ENCODE results near the gene PABPN1L. TPM values are rescaled to one million over a fixed set of nuclear protein-coding genes. Genes with fewer than 3 reads are reported as not detected.

Gene PABPN1L
- total and polyA plus RNA-seq, 10 donors, result 0.26 to 1.3 (median 0.70) TPM; not detected in 4

DNA sequence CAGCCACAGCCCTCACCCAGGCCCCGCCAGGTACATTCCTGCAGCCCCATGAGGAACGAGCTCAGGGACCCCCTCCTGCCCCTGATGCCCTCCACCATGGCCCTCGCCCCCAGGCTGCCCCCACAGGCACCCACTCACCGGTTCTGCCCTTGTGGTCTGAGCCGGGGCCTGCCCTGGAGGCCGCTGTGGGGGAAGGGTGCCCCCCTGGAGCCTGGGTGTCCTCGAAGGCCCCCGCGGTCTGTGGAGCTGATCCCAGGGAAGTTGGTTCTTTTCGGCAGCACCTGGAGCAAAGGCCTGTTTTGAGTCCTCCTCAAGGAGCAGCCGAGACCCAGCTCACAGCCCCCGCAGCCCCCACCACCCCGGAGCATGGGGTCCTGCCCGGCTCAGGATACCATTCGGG is 2.4 kb downstream of the PABPN1L start:
- H3K4me3 ChIP-seq, result no peak overlapping the region
- no peak overlapping the region for H3K27ac ChIP-seq
- peaks cover 0 to 47% (median 41%) of the 10 kb centered on the region in 6 donors for H3K36me3 ChIP-seq
- peaks cover under 1 to 19% (median 14%) of the 10 kb centered on the region in 6 donors for H3K4me1 ChIP-seq
- no peak for DNase-seq
- H3K9me3 ChIP-seq, result no peaks in the 10 kb centered on the region
- peaks cover 0 to 11% (median 0%) of the 10 kb centered on the region in 7 donors for H3K27me3 ChIP-seq (replicated peaks in 1 of 7)
- intact Hi-C loops (cut with DNase I; ENCODE audit: low total_unique reads), result no loop called here
- TF ChIP-seq POLR2A (IDR thresholded peaks at IDR 0.05) (no peak), CTCF (IDR thresholded peaks at IDR 0.05 in 8 of 11, conservative IDR thresholded peaks at IDR 0.05 in 3 of 11) (no peak), POLR2AphosphoS5 (IDR thresholded peaks at IDR 0.05) (no peak)
- 85 to 94% (median 88%) methylated on average over 8 to 15 of the region's 15 CpGs; no CpG with 5 or more reads in 1 of the 5 donors for WGBS, 5 donors

DNA sequence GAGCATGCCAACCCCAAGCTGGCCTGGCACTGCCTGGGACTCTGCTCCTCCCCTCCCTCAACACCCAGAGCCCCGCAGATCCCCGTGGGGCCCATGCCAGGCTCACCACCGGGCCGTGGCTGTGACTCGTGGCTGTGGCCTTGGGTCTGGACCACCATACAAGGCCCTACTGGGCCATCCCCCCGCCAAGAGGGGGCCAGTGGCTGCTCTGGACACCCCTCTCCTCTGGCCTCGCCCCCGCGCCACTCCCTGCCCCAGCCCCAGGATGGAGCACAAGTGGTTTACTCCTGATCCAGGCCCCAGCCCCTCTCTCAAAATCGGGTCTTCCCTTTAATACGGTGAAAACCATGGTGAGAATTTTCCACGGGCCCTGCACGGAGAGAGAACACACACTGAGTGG is 3.0 kb downstream of the PABPN1L start:
- DNase-seq, result no peak
- no peak overlapping the region for H3K27ac ChIP-seq
- peaks cover 7 to 26% (median 21%) of the 10 kb centered on the region in 6 donors for H3K4me1 ChIP-seq
- no peaks in the 10 kb centered on the region for H3K9me3 ChIP-seq
- peaks cover 0 to 9% (median 0%) of the 10 kb centered on the region in 7 donors for H3K27me3 ChIP-seq (replicated peaks in 1 of 7)
- intact Hi-C loops (cut with DNase I; ENCODE audit: low total_unique reads), result no loop called here
- H3K4me3 ChIP-seq, result no peak overlapping the region
- H3K36me3 ChIP-seq, result peaks cover 0 to 54% (median 42%) of the 10 kb centered on the region in 6 donors
- WGBS, 5 donors, result 84 to 96% (median 88%) methylated on average over 12 to 13 of the region's 13 CpGs
- TF ChIP-seq POLR2AphosphoS5 (IDR thresholded peaks at IDR 0.05), result no peak
- no peak for TF ChIP-seq POLR2A (IDR thresholded peaks at IDR 0.05)
- no peak for TF ChIP-seq CTCF (IDR thresholded peaks at IDR 0.05 in 8 of 11, conservative IDR thresholded peaks at IDR 0.05 in 3 of 11)

DNA sequence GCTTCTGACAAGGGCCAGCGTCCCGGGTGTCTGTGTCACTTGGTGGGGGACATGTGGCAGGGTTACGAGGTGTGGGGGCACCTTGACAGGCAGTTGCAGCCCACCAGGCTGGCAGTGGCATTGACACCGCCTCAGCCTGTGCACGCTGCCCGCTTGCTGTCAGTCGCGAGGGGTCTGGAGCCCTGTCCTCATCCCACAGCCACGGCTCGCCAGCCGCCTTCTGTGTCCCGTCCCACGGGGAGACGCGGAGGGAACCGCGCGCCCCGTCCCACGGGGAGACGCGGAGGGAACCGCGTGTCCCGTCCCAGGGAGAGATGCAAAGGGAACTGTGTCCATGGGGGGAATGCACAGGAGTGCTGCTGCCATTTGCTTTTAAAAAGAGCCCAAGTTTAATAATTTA is 3.5 kb downstream of the PABPN1L start:
- Histone ChIP-seq H3K27ac (no peak overlapping the region), H3K9me3 (no peaks in the 10 kb centered on the region), H3K27me3 (replicated peaks in 1 of 7) (peaks cover 0 to 9% (median 0%) of the 10 kb centered on the region in 7 donors), H3K4me3 (no peak overlapping the region), H3K36me3 (peaks cover 0 to 56% (median 42%) of the 10 kb centered on the region in 6 donors), H3K4me1 (peaks cover 11 to 31% (median 25%) of the 10 kb centered on the region in 6 donors)
- 90 to 95% (median 91%) methylated on average over 16 to 25 of the region's 25 CpGs for WGBS, 5 donors
- intact Hi-C loops (cut with DNase I; ENCODE audit: low total_unique reads), result no loop called here
- TF ChIP-seq POLR2A (IDR thresholded peaks at IDR 0.05), result no peak
- peak in 1 of 3 donors; percentile 51 for TF ChIP-seq POLR2AphosphoS5 (IDR thresholded peaks at IDR 0.05)
- no peak for TF ChIP-seq CTCF (IDR thresholded peaks at IDR 0.05 in 8 of 11, conservative IDR thresholded peaks at IDR 0.05 in 3 of 11)
- no peak for DNase-seq

- Histone ChIP-seq H3K4me1 (peaks cover 14 to 39% (median 32%) of the 10 kb centered on the region in 6 donors), H3K9me3 (no peaks in the 10 kb centered on the region), H3K36me3 (peaks cover 0 to 56% (median 42%) of the 10 kb centered on the region in 6 donors), H3K27me3 (replicated peaks in 1 of 7) (no peaks in the 10 kb centered on the region), H3K27ac (no peak overlapping the region), H3K4me3 (no peak overlapping the region)
- TF ChIP-seq POLR2AphosphoS5 (IDR thresholded peaks at IDR 0.05) (peak in 2 of 3 donors; percentile 14 to 48), POLR2A (IDR thresholded peaks at IDR 0.05) (no peak), CTCF (IDR thresholded peaks at IDR 0.05 in 8 of 11, conservative IDR thresholded peaks at IDR 0.05 in 3 of 11) (no peak)
- WGBS, 5 donors, result 90 to 96% (median 93%) methylated on average over 10 to 19 of the region's 19 CpGs
- intact Hi-C loops (cut with DNase I; ENCODE audit: low total_unique reads), result no loop called here
- DNase-seq, result no peak
Observed at GRCh38 chr16:88861359-88861758, 5.1 kb downstream of the PABPN1L start.
